H1 (cell line): ENCODE measurements around the gene TSPAN6. TPM values are rescaled to one million over a fixed set of nuclear protein-coding genes. Genes with fewer than 3 reads are reported as not detected.

Experiments used
- CHD2 ChIP-seq: IDR thresholded peaks from 2 replicates; pipeline ENCODE4 v1.6.1; 2012; ENCODE audit warnings: low read length, improper control_type of control experiment
- CHD7 ChIP-seq: fragments of 300-600 bp; sonication (generic); IDR thresholded peaks from 2 replicates; pipeline ENCODE4 v1.7.1; 2012; ENCODE audit warnings: low read length, moderate library complexity, mild to moderate bottlenecking, inconsistent platforms; ENCODE audit not compliant: insufficient replicate concordance
- CREB1 ChIP-seq: IDR thresholded peaks from 2 replicates; pipeline ENCODE4 v1.6.1; 2012; ENCODE audit warnings: inconsistent platforms
- EP300 ChIP-seq, 2 experiments: IDR thresholded peaks; 1 replicate in 1 of 2; 2 replicates in 1 of 2; pipeline ENCODE4 v1.6.1; 2011 to 2012; ENCODE audit warnings: low read depth in 2 of 2, low read length in 2 of 2, mild to moderate bottlenecking in 2 of 2, borderline replicate concordance in 1 of 2, inconsistent platforms in 1 of 2, moderate library complexity in 1 of 2
- JUND ChIP-seq: IDR thresholded peaks from 2 replicates; pipeline ENCODE4 v1.6.1; 2011; ENCODE audit warnings: mild to moderate bottlenecking, improper control_type of control experiment, low read length
- NRF1 ChIP-seq: IDR thresholded peaks from 2 replicates; pipeline ENCODE4 v1.6.1; 2011; ENCODE audit warnings: mild to moderate bottlenecking, low read depth, low read length, improper control_type of control experiment
- RBBP5 ChIP-seq: IDR thresholded peaks from 2 replicates; pipeline ENCODE4 v1.7.1; 2012; ENCODE audit warnings: low read depth, mild to moderate bottlenecking, inconsistent platforms, low read length, moderate library complexity, borderline replicate concordance
- RNF2 ChIP-seq: fragments of 200-900, 300-1000 bp; sonication (generic); IDR thresholded peaks from 2 replicates; pipeline ENCODE4 v1.7.1; 2016; ENCODE audit warnings: borderline replicate concordance, low read depth, mild to moderate bottlenecking, antibody characterized with exemption, low read length; ENCODE audit not compliant: poor library complexity, severe bottlenecking; ENCODE audit errors: missing control alignments
- RXRA ChIP-seq: IDR thresholded peaks from 2 replicates; pipeline ENCODE4 v1.6.1; 2011; ENCODE audit warnings: low read depth, mild to moderate bottlenecking, low read length, moderate library complexity; ENCODE audit not compliant: insufficient read depth
- SAP30 ChIP-seq: fragments of 300-600 bp; sonication (generic); IDR thresholded peaks from 2 replicates; pipeline ENCODE4 v1.7.1; 2012; ENCODE audit warnings: low read length, moderate library complexity, mild to moderate bottlenecking, inconsistent platforms; ENCODE audit not compliant: insufficient read depth, insufficient replicate concordance
- SP2 ChIP-seq: IDR thresholded peaks from 2 replicates; pipeline ENCODE4 v1.6.1; 2012; ENCODE audit warnings: mild to moderate bottlenecking, low read length, inconsistent platforms
- TBP ChIP-seq: IDR thresholded peaks from 2 replicates; pipeline ENCODE4 v1.6.1; 2011; ENCODE audit warnings: low read depth, low read length, improper control_type of control experiment
- polyA plus RNA-seq, 7 experiments: library from polyadenylated mRNA; depleted of rRNA in 3 of 7; stranded (reverse) in 5 of 7; unstranded in 2 of 7; fragments of >200 nt in 5 of 7; fragments of 200-250 nt in 2 of 7; gene quantifications; 1 replicate in 5 of 7; 2 replicates in 1 of 7; 4 replicates in 1 of 7; pipeline versions ENCODE4 v1.2.1 to v1.2.3, GENCODE V29; 2011 to 2013; ENCODE audit warnings: missing spikeins in 2 of 7, mixed read lengths in 2 of 7
- total RNA-seq: library from RNA; stranded (reverse); fragmentation: NEBNext Ultra II Directional; extraction: Animal tissue kit (Norgen Biotek cat#: 25700); gene quantifications from 2 replicates; pipeline ENCODE4 v1.2.1, GENCODE V29; 2021

Gene TSPAN6
- total and polyA plus RNA-seq, 2 of the 8 experiments (the other 6 are each of a cell fraction or from before 2014, with no cell fraction given) = 58.1 to 67.7 TPM

DNA sequence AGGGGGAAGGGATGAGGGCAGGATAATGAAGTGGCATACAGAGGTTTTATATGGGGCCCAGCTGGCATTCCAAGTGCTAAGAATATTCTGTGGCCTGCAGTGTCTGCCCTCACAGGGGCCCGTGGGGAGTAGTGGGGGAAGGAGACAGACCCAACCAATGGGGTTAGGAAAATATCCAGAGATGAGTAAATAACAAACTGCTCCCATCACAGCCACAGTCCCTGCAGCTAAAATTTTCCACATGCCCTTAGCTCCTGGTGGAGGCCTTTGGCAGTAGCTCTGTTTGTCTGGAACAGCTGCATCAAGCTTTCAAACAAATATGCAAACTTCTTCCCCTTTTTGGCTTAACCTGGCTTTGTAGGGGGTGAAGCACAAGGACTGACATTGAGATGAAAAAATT lies 10.5 kb upstream of the TSPAN6 start (continued):
- TF ChIP-seq CHD7 (no peak), RXRA (no peak), JUND (no peak), RBBP5 (no peak), NRF1 (no peak), SP2 (no peak), CHD2 (no peak), TBP (no peak), CREB1 (no peak), RNF2 (no peak), EP300 (IDR thresholded peaks at IDR 0.05; ENCODE audit: borderline replicate concordance in 1 of 2, low read depth in 2 of 2, low read length in 2 of 2) (no peak), SAP30 (no peak)
